ENCODE data around the gene CRY2. TPM values are rescaled to one million over a fixed set of nuclear protein-coding genes. Genes with fewer than 3 reads are reported as not detected.

Gene CRY2
- total and polyA plus RNA-seq, 2 experiments from 2014 or later: 9.5 to 15.4 TPM

DNA sequence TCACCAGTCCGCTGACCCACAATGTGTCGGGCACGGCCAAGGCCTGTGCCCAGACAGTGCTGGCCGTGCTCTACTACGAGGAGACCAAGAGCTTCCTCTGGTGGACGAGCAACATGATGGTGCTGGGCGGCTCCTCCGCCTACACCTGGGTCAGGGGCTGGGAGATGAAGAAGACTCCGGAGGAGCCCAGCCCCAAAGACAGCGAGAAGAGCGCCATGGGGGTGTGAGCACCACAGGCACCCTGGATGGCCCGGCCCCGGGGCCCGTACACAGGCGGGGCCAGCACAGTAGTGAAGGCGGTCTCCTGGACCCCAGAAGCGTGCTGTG is 36.2 kb upstream of the CRY2 start:
- no peaks in the 10 kb centered on the region for H3K27me3 ChIP-seq (ENCODE audit: insufficient read depth)
- Mint-ChIP-seq H3K27ac (no peak overlapping the region), H3K4me1 (peaks cover 29% of the 10 kb centered on the region), H3K9me3 (no peaks in the 10 kb centered on the region; the same call in 2 of the 3 replicates), H3K27me3 (ENCODE audit: insufficient read depth, low read depth, poor library complexity) (peaks cover 12% of the 10 kb centered on the region), H3K36me3 (ENCODE audit: low read depth) (peaks cover 15% of the 10 kb centered on the region; the same call in 2 of the 3 replicates), H3K4me3 (no peak overlapping the region)
- peaks cover 4% of the 10 kb centered on the region; the same call in 1 of the 2 replicates for H4K20me1 ChIP-seq (replicated peaks; ENCODE audit: insufficient read depth)
- no peaks in the 10 kb centered on the region for H3K36me3 ChIP-seq (ENCODE audit: insufficient read depth)
- H3K9me2 ChIP-seq (ENCODE audit: insufficient read depth): no peaks in the 10 kb centered on the region
- ATAC-seq: no peak
- H2AFZ ChIP-seq: no peak overlapping the region
- peaks cover 11% of the 10 kb centered on the region for H3K79me2 ChIP-seq (replicated peaks; ENCODE audit: insufficient read depth)
- H3K27ac ChIP-seq (ENCODE audit: low read depth): no peak overlapping the region
- TF ChIP-seq, protein P1, sequence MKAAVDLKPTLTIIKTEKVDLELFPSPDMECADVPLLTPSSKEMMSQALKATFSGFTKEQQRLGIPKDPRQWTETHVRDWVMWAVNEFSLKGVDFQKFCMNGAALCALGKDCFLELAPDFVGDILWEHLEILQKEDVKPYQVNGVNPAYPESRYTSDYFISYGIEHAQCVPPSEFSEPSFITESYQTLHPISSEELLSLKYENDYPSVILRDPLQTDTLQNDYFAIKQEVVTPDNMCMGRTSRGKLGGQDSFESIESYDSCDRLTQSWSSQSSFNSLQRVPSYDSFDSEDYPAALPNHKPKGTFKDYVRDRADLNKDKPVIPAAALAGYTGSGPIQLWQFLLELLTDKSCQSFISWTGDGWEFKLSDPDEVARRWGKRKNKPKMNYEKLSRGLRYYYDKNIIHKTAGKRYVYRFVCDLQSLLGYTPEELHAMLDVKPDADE (IDR thresholded peaks at IDR 0.05): no peak
- TF ChIP-seq ZNF114 (CRISPR knock-in tag; IDR thresholded peaks at IDR 0.05): no peak
- TF ChIP-seq JUNB (IDR thresholded peaks at IDR 0.05; ENCODE audit: unreplicated experiment): no peak
- TF ChIP-seq NANOG (IDR thresholded peaks at IDR 0.05; ENCODE audit: borderline replicate concordance): no peak
- TF ChIP-seq CREB1 (CRISPR knock-in tag; IDR thresholded peaks at IDR 0.05; ENCODE audit: low read depth): no peak
- no peak for TF ChIP-seq POLR2AphosphoS5 (IDR thresholded peaks at IDR 0.05; ENCODE audit: low read depth)
- TF ChIP-seq, protein P2, sequence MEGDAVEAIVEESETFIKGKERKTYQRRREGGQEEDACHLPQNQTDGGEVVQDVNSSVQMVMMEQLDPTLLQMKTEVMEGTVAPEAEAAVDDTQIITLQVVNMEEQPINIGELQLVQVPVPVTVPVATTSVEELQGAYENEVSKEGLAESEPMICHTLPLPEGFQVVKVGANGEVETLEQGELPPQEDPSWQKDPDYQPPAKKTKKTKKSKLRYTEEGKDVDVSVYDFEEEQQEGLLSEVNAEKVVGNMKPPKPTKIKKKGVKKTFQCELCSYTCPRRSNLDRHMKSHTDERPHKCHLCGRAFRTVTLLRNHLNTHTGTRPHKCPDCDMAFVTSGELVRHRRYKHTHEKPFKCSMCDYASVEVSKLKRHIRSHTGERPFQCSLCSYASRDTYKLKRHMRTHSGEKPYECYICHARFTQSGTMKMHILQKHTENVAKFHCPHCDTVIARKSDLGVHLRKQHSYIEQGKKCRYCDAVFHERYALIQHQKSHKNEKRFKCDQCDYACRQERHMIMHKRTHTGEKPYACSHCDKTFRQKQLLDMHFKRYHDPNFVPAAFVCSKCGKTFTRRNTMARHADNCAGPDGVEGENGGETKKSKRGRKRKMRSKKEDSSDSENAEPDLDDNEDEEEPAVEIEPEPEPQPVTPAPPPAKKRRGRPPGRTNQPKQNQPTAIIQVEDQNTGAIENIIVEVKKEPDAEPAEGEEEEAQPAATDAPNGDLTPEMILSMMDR (conservative IDR thresholded peaks at IDR 0.05; ENCODE audit: low read depth in 2 of 2): no peak
- TF ChIP-seq, protein P3, sequence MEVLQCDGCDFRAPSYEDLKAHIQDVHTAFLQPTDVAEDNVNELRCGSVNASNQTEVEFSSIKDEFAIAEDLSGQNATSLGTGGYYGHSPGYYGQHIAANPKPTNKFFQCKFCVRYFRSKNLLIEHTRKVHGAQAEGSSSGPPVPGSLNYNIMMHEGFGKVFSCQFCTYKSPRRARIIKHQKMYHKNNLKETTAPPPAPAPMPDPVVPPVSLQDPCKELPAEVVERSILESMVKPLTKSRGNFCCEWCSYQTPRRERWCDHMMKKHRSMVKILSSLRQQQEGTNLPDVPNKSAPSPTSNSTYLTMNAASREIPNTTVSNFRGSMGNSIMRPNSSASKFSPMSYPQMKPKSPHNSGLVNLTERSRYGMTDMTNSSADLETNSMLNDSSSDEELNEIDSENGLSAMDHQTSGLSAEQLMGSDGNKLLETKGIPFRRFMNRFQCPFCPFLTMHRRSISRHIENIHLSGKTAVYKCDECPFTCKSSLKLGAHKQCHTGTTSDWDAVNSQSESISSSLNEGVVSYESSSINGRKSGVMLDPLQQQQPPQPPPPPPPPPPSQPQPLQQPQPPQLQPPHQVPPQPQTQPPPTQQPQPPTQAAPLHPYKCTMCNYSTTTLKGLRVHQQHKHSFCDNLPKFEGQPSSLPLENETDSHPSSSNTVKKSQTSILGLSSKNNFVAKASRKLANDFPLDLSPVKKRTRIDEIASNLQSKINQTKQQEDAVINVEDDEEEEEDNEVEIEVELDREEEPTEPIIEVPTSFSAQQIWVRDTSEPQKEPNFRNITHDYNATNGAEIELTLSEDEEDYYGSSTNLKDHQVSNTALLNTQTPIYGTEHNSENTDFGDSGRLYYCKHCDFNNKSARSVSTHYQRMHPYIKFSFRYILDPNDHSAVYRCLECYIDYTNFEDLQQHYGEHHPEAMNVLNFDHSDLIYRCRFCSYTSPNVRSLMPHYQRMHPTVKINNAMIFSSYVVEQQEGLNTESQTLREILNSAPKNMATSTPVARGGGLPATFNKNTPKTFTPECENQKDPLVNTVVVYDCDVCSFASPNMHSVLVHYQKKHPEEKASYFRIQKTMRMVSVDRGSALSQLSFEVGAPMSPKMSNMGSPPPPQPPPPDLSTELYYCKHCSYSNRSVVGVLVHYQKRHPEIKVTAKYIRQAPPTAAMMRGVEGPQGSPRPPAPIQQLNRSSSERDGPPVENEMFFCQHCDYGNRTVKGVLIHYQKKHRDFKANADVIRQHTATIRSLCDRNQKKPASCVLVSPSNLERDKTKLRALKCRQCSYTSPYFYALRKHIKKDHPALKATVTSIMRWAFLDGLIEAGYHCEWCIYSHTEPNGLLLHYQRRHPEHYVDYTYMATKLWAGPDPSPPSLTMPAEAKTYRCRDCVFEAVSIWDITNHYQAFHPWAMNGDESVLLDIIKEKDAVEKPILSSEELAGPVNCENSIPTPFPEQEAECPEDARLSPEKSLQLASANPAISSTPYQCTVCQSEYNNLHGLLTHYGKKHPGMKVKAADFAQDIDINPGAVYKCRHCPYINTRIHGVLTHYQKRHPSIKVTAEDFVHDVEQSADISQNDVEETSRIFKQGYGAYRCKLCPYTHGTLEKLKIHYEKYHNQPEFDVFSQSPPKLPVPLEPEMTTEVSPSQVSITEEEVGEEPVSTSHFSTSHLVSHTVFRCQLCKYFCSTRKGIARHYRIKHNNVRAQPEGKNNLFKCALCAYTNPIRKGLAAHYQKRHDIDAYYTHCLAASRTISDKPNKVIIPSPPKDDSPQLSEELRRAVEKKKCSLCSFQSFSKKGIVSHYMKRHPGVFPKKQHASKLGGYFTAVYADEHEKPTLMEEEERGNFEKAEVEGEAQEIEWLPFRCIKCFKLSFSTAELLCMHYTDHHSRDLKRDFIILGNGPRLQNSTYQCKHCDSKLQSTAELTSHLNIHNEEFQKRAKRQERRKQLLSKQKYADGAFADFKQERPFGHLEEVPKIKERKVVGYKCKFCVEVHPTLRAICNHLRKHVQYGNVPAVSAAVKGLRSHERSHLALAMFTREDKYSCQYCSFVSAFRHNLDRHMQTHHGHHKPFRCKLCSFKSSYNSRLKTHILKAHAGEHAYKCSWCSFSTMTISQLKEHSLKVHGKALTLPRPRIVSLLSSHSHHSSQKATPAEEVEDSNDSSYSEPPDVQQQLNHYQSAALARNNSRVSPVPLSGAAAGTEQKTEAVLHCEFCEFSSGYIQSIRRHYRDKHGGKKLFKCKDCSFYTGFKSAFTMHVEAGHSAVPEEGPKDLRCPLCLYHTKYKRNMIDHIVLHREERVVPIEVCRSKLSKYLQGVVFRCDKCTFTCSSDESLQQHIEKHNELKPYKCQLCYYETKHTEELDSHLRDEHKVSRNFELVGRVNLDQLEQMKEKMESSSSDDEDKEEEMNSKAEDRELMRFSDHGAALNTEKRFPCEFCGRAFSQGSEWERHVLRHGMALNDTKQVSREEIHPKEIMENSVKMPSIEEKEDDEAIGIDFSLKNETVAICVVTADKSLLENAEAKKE (CRISPR knock-in tag; IDR thresholded peaks at IDR 0.05): no peak
- TF ChIP-seq EZH2phosphoT487 (IDR thresholded peaks at IDR 0.05; ENCODE audit: unreplicated experiment): no peak
- no peak for TF ChIP-seq STAT1 (IDR thresholded peaks at IDR 0.05; ENCODE audit: unreplicated experiment)
- no peak for TF ChIP-seq EZH2 (IDR thresholded peaks at IDR 0.05; ENCODE audit: low read depth, unreplicated experiment)
- no peak for TF ChIP-seq ZNF331 (CRISPR knock-in tag; IDR thresholded peaks at IDR 0.05; ENCODE audit: low read depth)
- peaks cover 9% of the 10 kb centered on the region for H3K4me1 ChIP-seq (ENCODE audit: insufficient read depth)
- no peak for DNase-seq (ENCODE audit: low spot score)
- no peaks in the 10 kb centered on the region for H3F3A ChIP-seq (replicated peaks; ENCODE audit: low read depth)
- H3K4me2 ChIP-seq: no peak overlapping the region
- H3K4me3 ChIP-seq: no peak overlapping the region

All from GM23338 (cell line).